HG03280 (cell line): ENCODE measurements around the gene COL1A2.

Experiments used
- ATAC-seq: cut with Tn5 transposase; IDR thresholded peaks from one replicate; pipeline ENCODE4 v1.9.1; 2021; ENCODE audit warnings: mild to moderate bottlenecking, moderate library complexity; ENCODE audit not compliant: unreplicated experiment

The COL1A2 gene

DNA sequence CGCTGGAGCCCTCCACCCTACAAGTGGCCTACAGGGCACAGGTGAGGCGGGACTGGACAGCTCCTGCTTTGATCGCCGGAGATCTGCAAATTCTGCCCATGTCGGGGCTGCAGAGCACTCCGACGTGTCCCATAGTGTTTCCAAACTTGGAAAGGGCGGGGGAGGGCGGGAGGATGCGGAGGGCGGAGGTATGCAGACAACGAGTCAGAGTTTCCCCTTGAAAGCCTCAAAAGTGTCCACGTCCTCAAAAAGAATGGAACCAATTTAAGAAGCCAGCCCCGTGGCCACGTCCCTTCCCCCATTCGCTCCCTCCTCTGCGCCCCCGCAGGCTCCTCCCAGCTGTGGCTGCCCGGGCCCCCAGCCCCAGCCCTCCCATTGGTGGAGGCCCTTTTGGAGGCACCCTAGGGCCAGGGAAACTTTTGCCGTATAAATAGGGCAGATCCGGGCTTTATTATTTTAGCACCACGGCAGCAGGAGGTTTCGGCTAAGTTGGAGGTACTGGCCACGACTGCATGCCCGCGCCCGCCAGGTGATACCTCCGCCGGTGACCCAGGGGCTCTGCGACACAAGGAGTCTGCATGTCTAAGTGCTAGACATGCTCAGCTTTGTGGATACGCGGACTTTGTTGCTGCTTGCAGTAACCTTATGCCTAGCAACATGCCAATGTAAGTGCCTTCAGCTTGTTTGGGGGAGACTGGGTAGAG lies at the start of gene COL1A2:
TSS of gene COL1A2 (plus strand) at position 459 of the 704 bp plus-strand sequence. CDS start at position 596, 137 bp downstream.
- no peak for ATAC-seq

GRCh38 chr7:94345907-94346306 lies 48.8 kb upstream of the COL1A2 start:
- ATAC-seq = no peak

- ATAC-seq = no peak
These were observed 46.6 kb upstream of the COL1A2 start for GRCh38 chr7:94348142-94348541.

GRCh38 chr7:94350734-94351133 lies 44.0 kb upstream of the COL1A2 start:
- ATAC-seq = no peak

DNA sequence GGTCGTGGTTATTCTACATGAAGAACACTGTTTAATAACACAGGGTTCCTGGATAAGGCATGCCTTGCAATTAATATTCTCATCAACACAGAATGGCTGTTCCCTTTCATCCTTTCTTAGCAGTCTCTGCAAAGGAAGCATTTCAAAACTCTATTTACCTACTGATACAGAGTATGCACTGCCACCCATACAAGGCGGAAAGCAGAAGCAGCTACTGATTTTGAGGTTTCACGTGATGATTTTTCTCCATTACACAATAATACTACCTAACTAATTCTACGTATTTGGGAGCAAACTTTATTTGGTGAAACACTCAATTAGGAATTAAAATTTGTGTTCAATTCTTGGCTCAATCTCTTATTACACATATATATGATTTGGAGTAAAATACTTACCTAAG lies 43.0 kb upstream of the COL1A2 start:
- no peak for ATAC-seq

DNA sequence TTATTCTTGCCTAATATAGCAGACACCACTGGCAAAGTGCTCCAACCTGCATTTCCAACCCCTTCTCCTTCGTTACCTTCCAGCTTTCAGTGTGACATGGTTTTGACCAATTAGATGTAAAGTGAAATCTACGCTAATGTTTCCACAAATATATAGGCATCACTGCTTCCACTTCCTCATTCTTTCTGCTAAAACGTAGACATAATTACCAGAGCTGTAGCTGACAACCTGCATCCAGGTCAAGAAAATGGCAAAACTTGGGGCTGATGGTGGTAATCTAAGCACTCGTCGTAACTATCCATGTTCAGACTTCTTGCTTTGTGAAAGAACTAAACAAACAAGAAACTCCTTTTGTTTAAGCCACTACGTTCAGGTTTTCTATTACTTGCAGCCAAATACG lies 41.8 kb upstream of the COL1A2 start:
- no peak for ATAC-seq

GRCh38 chr7:94354953-94355352 lies 39.7 kb upstream of the COL1A2 start:
- ATAC-seq = no peak

- ATAC-seq = no peak
These were observed 39.2 kb upstream of the COL1A2 start for GRCh38 chr7:94355454-94355853.

DNA sequence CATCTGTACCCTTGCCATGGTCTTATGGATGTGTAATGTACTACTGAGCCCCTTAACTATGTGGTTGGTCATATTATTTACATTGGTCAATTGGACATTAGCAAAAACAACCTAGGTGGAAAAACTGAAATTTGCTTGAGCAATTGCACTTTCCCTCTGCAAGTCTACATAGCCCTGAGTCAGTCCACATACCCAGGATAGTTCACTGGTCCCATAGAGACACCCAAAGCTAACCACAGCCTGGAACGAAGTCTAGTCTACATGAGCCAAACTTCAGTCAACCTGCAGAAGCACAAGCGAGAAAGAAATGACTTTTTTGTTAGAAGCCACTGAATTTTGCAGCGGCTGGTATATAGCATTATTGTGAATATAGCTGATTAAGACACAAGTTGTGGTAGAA lies 37.6 kb upstream of the COL1A2 start:
- no peak for ATAC-seq

GRCh38 chr7:94360926-94361325 lies 33.8 kb upstream of the COL1A2 start:
- no peak for ATAC-seq

DNA sequence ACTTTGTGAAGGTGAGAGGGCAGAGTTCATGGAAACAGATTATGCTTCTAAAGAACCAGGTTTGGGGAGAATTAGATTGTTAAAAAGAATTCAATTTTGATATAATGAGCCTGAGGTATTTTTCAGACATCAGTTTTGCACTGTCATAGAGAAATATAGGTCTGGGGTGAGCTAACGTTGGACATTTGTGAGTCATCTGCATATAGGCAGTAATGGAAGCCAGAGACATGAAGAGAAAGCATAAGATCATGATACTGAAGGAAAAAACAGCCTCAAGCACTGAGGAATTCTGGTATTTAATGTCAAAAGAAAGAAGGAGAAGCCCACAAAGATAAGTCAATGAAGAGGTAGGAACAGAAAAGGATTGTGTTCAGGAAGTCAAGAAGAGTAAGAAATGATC lies 32.4 kb upstream of the COL1A2 start:
- no peak for ATAC-seq

- no peak for ATAC-seq
These were observed 29.9 kb upstream of the COL1A2 start for GRCh38 chr7:94364816-94365215.

- ATAC-seq = no peak
These were observed 28.5 kb upstream of the COL1A2 start for GRCh38 chr7:94366163-94366562.

DNA sequence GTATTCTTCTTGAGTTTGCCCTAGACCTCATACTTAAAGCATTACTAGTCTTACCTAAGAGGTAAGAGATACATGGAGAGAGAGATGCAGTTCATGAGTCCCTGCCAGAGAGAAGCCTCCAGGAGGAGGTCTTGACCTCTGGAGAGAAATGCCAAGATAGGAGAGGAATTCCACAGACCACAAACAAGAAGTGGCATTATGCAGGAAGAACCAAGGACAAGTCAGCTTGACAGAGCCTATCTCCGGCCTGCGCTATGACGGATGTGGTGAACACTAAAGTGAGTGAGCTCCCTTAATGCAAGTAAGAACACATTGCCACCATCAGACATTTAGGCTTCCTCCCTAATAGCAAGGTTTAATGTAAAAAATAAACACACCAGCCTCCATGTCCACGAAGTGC lies 27.9 kb upstream of the COL1A2 start:
- ATAC-seq = no peak

- ATAC-seq = no peak
These were observed 26.7 kb upstream of the COL1A2 start for GRCh38 chr7:94367949-94368348.

- ATAC-seq = no peak
These were observed 26.3 kb upstream of the COL1A2 start for GRCh38 chr7:94368371-94368791.

DNA sequence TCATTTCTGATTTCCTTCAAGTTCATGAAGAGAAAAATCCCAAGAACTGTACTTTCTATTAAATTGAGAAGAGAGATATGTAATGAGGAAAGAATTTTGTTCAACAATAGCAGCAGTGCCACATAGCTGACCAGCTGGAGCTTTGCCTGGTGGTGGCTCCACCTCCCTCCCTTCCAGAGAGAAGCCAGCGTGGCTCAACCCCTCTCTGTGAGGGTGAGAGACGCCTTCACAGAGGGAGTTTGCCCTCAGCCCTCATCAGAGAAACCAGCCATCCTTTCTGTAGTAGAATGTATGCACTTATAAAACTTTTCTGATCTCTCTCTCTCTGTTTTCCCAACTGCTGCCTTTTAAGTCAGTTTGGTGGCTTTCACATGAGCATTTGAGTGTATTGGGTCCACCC lies 20.5 kb upstream of the COL1A2 start:
- no peak for ATAC-seq

DNA sequence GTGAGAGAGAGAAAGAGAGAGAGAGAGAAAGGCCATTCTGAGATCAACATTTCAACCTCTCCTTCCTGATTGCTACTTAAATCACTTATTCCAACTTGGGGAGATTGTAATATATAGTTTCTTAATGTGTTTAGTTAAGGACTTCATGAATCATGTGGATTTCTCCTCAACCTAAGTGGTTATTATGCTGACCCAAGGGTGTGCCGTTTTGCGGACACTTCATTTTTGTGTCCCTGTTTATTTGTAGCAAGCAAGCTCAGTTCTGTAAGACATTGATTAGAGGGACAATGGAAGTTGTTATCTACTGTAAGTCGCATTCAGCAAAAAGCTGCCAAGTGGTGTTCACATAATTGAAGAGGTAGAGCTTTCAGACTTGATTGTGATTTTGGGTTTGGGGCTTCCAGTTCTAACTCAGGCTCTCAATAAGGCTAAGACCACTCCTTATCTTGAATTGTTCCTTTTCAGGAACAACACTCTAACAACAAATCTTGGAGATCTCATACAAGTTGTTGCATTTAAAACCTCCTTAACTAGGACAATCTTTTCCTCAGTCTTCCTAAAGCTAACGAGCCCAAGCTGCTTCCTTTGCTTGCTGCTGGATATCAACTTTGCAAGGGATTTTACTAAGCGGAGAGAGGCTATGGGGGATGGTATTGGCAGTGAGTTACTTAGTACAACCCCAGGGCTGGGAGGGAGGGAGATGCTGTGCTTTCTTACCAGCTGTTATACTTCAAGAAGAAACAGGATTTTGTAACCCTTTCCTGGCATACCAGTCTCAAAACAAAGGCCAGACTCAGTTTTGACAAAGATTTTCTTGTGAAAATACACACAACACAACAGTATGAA lies 19.8 kb upstream of the COL1A2 start:
- ATAC-seq = no peak

- no peak for ATAC-seq
These were observed 19.0 kb upstream of the COL1A2 start for GRCh38 chr7:94375691-94376090.

GRCh38 chr7:94376281-94376680 lies 18.4 kb upstream of the COL1A2 start:
- no peak for ATAC-seq

DNA sequence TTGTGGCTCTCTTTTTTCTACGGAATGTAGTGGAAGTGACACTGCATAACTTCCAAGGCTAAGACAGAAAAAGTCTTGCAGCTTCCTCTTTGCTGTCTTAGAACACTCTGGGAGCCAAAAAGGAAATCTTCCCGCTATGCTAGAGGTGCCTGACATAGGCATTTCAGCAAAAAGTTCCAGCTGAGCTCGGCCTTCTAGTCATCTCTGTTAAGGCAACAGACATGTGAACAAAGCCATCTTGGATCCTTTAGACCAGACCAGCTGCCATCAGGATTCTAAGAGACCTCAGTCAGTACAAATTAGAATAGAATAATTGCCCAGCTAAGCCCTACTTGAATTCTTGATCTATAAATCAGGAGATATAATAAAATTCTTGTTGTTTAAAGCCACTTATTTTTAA lies 16.3 kb upstream of the COL1A2 start:
- no peak for ATAC-seq

DNA sequence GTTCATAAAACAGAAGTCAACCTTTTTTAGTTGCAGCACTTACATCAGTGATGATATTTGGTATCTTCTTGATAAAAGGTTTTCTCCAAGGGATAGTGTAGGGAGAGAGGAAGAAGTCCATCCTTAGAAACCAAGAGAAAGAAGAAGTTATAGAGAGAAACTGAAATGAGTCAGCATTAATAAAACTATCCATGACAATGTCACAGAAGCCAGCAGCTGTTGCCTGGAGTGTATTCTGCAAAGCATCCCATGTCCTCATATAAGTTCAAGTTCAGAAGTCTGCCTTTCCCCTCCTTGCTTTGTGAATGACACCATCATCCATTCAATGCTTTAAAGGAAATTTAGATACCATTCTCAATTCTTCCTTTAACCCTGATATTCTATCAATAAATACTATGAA lies 14.4 kb upstream of the COL1A2 start:
- ATAC-seq = no peak
